WTC11 (cell line): ENCODE results near the gene KCNMA1. TPM values are rescaled to one million over a fixed set of nuclear protein-coding genes. Genes with fewer than 3 reads are reported as not detected.

Experiments used
- ATAC-seq: fragments of 200-7000 bp; cut with Tn5 transposase; 2 replicates; pipeline ENCODE4 v1.10.0; 2021; ENCODE audit warnings: mild to moderate bottlenecking, moderate library complexity
- CTCF ChIA-PET: fragments of 300-600 bp; sonication (Branson Sonifier 250); formaldehyde crosslinking; loops from one replicate; lab custom pipeline; 2021; ENCODE audit warnings: antibody characterized with exemption; lab: Charles Lee
- POLR2A ChIA-PET: fragments of 350-600 bp; sonication (Branson Sonifier 250); formaldehyde crosslinking; loops from one replicate; lab custom pipeline; 2021; ENCODE audit warnings: antibody characterized with exemption; lab: Charles Lee
- DNase-seq: peaks from one replicate; pipeline ENCODE4 v3.0.0; 2021; ENCODE audit warnings: low spot score
- H3K27ac Mint-ChIP-seq: 2 replicates; pipeline ENCODE4 v1.8.0; 2021; ENCODE audit warnings: mixed read lengths
- H3K27me3 Mint-ChIP-seq: 2 replicates; pipeline ENCODE4 v1.8.0; 2021; ENCODE audit warnings: low read depth, mild to moderate bottlenecking, moderate library complexity, mixed read lengths
- H3K36me3 Mint-ChIP-seq: 2 replicates; pipeline ENCODE4 v1.8.0; 2021; ENCODE audit warnings: mixed read lengths
- H3K4me1 Mint-ChIP-seq: 2 replicates; pipeline ENCODE4 v1.8.0; 2022; ENCODE audit warnings: mixed read lengths
- H3K4me3 Mint-ChIP-seq: 2 replicates; pipeline ENCODE4 v1.8.0; 2021; ENCODE audit warnings: mild to moderate bottlenecking, moderate library complexity, mixed read lengths
- H3K9me3 Mint-ChIP-seq: 2 replicates; pipeline ENCODE4 v1.8.0; 2021; ENCODE audit warnings: mixed read lengths
- EMX1 ChIP-seq: fragments of 250-450 bp; sonication (Bioruptor Pico); IDR thresholded peaks from 2 replicates; pipeline ENCODE4 v1.8.0; 2021; ENCODE audit warnings: mild to moderate bottlenecking
- KAT7 ChIP-seq: sonication (generic); formaldehyde crosslinking; IDR thresholded peaks from 2 replicates; pipeline ENCODE4 v1.8.1; 2023; ENCODE audit warnings: missing genetic modification reagents, mild to moderate bottlenecking, borderline replicate concordance
- NFE2L1 ChIP-seq: sonication (generic); formaldehyde crosslinking; IDR thresholded peaks from 2 replicates; pipeline ENCODE4 v1.8.1; 2023; ENCODE audit warnings: missing genetic modification reagents
- RORB ChIP-seq: fragments of 250-450 bp; sonication (Bioruptor Pico); IDR thresholded peaks from 2 replicates; pipeline ENCODE4 v1.9.0; 2021; ENCODE audit warnings: mild to moderate bottlenecking
- SMAD3 ChIP-seq: sonication (generic); formaldehyde crosslinking; IDR thresholded peaks from 2 replicates; pipeline ENCODE4 v1.8.0; 2022; ENCODE audit warnings: missing genetic modification reagents, mild to moderate bottlenecking, borderline replicate concordance
- SMAD4 ChIP-seq: sonication (generic); formaldehyde crosslinking; IDR thresholded peaks from 2 replicates; pipeline ENCODE4 v1.8.0; 2022; ENCODE audit warnings: mild to moderate bottlenecking, missing genetic modification reagents
- TEAD1 ChIP-seq: sonication (generic); formaldehyde crosslinking; IDR thresholded peaks from 2 replicates; pipeline ENCODE4 v1.8.0; 2022; ENCODE audit warnings: mild to moderate bottlenecking, missing genetic modification reagents
- TP53 ChIP-seq: sonication (generic); formaldehyde crosslinking; IDR thresholded peaks from 2 replicates; pipeline ENCODE4 v1.8.1; 2023; ENCODE audit warnings: mild to moderate bottlenecking, missing genetic modification reagents
- ZNF219 ChIP-seq: sonication (generic); formaldehyde crosslinking; IDR thresholded peaks from 2 replicates; pipeline ENCODE4 v1.8.0; 2023; ENCODE audit warnings: missing genetic modification reagents, mild to moderate bottlenecking, borderline replicate concordance
- ZNF232 ChIP-seq: sonication (generic); formaldehyde crosslinking; IDR thresholded peaks from 2 replicates; pipeline ENCODE4 v1.8.0; 2022; ENCODE audit warnings: mild to moderate bottlenecking, missing genetic modification reagents
- ZNF263 ChIP-seq: sonication (generic); formaldehyde crosslinking; IDR thresholded peaks from 2 replicates; pipeline ENCODE4 v1.8.1; 2022; ENCODE audit warnings: low read depth, mild to moderate bottlenecking, moderate library complexity, missing genetic modification reagents
- ZNF317 ChIP-seq: sonication (generic); formaldehyde crosslinking; IDR thresholded peaks from 2 replicates; pipeline ENCODE4 v1.8.1; 2023; ENCODE audit warnings: low read depth, mild to moderate bottlenecking, moderate library complexity, missing genetic modification reagents, borderline replicate concordance
- ZNF423 ChIP-seq: fragments of 250-450 bp; sonication (Bioruptor Pico); IDR thresholded peaks from 2 replicates; pipeline ENCODE4 v2.1.2; 2022; ENCODE audit warnings: mild to moderate bottlenecking, moderate library complexity
- total RNA-seq: library from RNA; stranded (reverse); gene quantifications from 3 replicates; pipeline ENCODE4 v1.2.3, GENCODE V29; 2021
- TF ChIP-seq, protein P1 (sequence below): fragments of 250-450 bp; sonication (Bioruptor Pico); IDR thresholded peaks from 2 replicates; pipeline ENCODE4 v2.1.2; 2022; ENCODE audit warnings: mild to moderate bottlenecking, moderate library complexity
- TF ChIP-seq, protein P2 (sequence below): sonication (generic); formaldehyde crosslinking; IDR thresholded peaks from 2 replicates; pipeline ENCODE4 v1.8.1; 2022; ENCODE audit warnings: low read depth, mild to moderate bottlenecking, moderate library complexity, missing genetic modification reagents, borderline replicate concordance
- TF ChIP-seq, protein P3 (sequence below): fragments of 200-600 bp; IDR thresholded peaks from 2 replicates; pipeline ENCODE4 v1.8.0; 2022; ENCODE audit warnings: antibody characterized with exemption
- TF ChIP-seq, protein P4 (sequence below): sonication (generic); formaldehyde crosslinking; IDR thresholded peaks from 2 replicates; pipeline ENCODE4 v1.8.1; 2023; ENCODE audit warnings: mild to moderate bottlenecking, moderate library complexity, missing genetic modification reagents
- TF ChIP-seq, protein P5 (sequence below): sonication (generic); formaldehyde crosslinking; IDR thresholded peaks from 2 replicates; pipeline ENCODE4 v1.8.0; 2023; ENCODE audit warnings: missing genetic modification reagents, mild to moderate bottlenecking, borderline replicate concordance
- TF ChIP-seq, protein P6 (sequence below): sonication (generic); formaldehyde crosslinking; IDR thresholded peaks from 2 replicates; pipeline ENCODE4 v1.8.0; 2022; ENCODE audit warnings: mild to moderate bottlenecking, missing genetic modification reagents

Gene KCNMA1
- total RNA-seq, 1 experiment from 2014 or later: 7.3 TPM

DNA sequence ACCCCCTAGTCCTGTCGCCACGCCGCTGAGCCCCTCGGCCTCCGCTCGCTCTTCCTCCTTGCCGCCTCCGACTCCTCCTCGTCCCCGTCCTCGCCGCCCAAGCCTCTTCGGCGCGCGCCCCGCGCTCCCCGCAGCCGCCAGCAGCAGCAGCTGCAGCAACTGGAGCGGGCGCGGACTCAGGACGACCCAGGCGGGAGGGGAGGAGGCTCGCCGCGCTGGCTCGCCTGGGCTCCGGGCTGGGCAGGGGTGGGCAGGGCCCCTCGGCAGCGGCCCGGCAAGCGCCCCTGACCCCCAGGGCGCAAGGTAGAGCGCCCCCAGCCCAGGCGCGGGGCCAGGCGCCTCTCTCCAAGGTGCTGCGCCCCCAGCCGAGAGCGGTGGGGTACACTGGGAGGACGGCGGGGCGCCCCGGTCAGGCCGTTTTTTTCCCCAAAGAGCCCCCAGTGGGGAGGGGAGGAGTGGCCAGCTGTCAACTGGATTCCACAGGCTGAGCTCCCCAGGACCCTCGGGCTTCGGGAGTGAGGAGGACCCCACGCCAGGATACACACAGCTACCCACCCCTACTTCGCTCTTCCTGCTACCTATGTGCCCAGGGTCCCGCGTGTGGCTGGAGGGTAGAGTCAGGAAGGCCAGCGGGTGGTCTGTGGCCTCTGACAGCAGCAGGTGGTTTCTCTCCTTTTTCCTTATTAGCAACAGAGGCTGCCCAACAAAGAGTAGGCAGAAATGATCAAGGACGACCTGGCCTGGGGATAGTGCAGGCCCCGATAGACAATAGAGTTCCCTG lies 903 bp upstream of the KCNMA1 start (continued):
- TF ChIP-seq, protein P1, sequence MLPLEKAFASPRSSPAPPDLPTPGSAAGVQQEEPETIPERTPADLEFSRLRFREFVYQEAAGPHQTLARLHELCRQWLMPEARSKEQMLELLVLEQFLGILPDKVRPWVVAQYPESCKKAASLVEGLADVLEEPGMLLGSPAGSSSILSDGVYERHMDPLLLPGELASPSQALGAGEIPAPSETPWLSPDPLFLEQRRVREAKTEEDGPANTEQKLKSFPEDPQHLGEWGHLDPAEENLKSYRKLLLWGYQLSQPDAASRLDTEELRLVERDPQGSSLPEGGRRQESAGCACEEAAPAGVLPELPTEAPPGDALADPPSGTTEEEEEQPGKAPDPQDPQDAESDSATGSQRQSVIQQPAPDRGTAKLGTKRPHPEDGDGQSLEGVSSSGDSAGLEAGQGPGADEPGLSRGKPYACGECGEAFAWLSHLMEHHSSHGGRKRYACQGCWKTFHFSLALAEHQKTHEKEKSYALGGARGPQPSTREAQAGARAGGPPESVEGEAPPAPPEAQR (CRISPR knock-in tag): no peak
- TF ChIP-seq ZNF263: peak; percentile 87
- TF ChIP-seq ZNF317 (CRISPR knock-in tag): no peak
- TF ChIP-seq, protein P2, sequence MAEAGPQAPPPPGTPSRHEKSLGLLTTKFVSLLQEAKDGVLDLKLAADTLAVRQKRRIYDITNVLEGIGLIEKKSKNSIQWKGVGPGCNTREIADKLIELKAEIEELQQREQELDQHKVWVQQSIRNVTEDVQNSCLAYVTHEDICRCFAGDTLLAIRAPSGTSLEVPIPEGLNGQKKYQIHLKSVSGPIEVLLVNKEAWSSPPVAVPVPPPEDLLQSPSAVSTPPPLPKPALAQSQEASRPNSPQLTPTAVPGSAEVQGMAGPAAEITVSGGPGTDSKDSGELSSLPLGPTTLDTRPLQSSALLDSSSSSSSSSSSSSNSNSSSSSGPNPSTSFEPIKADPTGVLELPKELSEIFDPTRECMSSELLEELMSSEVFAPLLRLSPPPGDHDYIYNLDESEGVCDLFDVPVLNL (CRISPR knock-in tag): no peak
- no peak for TF ChIP-seq RORB (CRISPR knock-in tag)
- TF ChIP-seq, protein P3, sequence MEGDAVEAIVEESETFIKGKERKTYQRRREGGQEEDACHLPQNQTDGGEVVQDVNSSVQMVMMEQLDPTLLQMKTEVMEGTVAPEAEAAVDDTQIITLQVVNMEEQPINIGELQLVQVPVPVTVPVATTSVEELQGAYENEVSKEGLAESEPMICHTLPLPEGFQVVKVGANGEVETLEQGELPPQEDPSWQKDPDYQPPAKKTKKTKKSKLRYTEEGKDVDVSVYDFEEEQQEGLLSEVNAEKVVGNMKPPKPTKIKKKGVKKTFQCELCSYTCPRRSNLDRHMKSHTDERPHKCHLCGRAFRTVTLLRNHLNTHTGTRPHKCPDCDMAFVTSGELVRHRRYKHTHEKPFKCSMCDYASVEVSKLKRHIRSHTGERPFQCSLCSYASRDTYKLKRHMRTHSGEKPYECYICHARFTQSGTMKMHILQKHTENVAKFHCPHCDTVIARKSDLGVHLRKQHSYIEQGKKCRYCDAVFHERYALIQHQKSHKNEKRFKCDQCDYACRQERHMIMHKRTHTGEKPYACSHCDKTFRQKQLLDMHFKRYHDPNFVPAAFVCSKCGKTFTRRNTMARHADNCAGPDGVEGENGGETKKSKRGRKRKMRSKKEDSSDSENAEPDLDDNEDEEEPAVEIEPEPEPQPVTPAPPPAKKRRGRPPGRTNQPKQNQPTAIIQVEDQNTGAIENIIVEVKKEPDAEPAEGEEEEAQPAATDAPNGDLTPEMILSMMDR: no peak
- TF ChIP-seq KAT7: 0 out of 2 replicates have a peak, but pooled peaks have one; percentile 16
- TF ChIP-seq SMAD3 (CRISPR knock-in tag): no peak
- TF ChIP-seq, protein P4, sequence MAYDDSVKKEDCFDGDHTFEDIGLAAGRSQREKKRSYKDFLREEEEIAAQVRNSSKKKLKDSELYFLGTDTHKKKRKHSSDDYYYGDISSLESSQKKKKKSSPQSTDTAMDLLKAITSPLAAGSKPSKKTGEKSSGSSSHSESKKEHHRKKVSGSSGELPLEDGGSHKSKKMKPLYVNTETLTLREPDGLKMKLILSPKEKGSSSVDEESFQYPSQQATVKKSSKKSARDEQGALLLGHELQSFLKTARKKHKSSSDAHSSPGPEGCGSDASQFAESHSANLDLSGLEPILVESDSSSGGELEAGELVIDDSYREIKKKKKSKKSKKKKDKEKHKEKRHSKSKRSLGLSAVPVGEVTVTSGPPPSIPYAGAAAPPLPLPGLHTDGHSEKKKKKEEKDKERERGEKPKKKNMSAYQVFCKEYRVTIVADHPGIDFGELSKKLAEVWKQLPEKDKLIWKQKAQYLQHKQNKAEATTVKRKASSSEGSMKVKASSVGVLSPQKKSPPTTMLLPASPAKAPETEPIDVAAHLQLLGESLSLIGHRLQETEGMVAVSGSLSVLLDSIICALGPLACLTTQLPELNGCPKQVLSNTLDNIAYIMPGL (CRISPR knock-in tag): peak; percentile 95

DNA sequence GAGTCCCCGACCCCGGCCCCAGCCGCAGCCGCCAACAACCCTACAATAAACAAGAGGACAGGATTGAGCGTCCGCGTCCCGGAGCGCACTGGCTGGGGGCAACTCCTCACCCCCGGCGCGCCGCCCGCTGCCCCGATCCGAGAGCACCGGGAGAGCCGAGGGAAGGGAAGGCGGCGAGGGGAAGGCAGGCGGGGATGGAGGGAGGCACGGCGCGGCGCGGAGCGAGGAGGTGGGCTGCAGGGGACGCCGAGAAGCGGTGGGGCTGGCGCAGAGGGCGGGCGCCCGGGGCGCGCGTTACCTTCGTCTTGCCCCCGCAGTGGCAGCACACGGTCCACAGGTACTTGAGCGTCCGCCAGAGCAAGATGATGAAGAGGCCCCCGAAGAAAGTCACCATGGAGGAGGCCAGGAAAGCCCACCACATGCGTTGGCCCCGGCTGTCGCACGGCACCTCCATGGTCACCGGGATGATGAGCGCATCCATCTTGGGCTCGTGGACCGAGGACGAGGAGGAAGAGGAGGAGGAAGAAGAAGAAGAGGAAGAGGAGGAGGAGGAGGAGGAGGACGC lies 559 bp downstream of the KCNMA1 start:
- H3K27me3 Mint-ChIP-seq: peaks cover 79% of the 10 kb centered on the region
- CTCF ChIA-PET: interaction anchor here (1.0 to 6.5 kb wide), 9 partner anchors 10 to 472 kb away, joined by 4 to 50 read pairs (median 9); no protein-coding TSS in a partner anchor
- DNase-seq: peak; percentile 45
- TF ChIP-seq ZNF423 (CRISPR knock-in tag) (peak; percentile 33; the same call in 1 of the 2 replicates), SMAD4 (0 out of 2 replicates have a peak, but pooled peaks have one; percentile 33), TEAD1 (CRISPR knock-in tag) (peak; percentile 8; the same call in 1 of the 2 replicates), TP53 (CRISPR knock-in tag) (0 out of 2 replicates have a peak, but pooled peaks have one; percentile 51), ZNF232 (no peak), EMX1 (CRISPR knock-in tag) (no peak), NFE2L1 (no peak), ZNF219 (CRISPR knock-in tag) (0 out of 2 replicates have a peak, but pooled peaks have one; percentile 50)
- TF ChIP-seq, protein P5, sequence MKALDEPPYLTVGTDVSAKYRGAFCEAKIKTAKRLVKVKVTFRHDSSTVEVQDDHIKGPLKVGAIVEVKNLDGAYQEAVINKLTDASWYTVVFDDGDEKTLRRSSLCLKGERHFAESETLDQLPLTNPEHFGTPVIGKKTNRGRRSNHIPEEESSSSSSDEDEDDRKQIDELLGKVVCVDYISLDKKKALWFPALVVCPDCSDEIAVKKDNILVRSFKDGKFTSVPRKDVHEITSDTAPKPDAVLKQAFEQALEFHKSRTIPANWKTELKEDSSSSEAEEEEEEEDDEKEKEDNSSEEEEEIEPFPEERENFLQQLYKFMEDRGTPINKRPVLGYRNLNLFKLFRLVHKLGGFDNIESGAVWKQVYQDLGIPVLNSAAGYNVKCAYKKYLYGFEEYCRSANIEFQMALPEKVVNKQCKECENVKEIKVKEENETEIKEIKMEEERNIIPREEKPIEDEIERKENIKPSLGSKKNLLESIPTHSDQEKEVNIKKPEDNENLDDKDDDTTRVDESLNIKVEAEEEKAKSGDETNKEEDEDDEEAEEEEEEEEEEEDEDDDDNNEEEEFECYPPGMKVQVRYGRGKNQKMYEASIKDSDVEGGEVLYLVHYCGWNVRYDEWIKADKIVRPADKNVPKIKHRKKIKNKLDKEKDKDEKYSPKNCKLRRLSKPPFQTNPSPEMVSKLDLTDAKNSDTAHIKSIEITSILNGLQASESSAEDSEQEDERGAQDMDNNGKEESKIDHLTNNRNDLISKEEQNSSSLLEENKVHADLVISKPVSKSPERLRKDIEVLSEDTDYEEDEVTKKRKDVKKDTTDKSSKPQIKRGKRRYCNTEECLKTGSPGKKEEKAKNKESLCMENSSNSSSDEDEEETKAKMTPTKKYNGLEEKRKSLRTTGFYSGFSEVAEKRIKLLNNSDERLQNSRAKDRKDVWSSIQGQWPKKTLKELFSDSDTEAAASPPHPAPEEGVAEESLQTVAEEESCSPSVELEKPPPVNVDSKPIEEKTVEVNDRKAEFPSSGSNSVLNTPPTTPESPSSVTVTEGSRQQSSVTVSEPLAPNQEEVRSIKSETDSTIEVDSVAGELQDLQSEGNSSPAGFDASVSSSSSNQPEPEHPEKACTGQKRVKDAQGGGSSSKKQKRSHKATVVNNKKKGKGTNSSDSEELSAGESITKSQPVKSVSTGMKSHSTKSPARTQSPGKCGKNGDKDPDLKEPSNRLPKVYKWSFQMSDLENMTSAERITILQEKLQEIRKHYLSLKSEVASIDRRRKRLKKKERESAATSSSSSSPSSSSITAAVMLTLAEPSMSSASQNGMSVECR (CRISPR knock-in tag): 0 out of 2 replicates have a peak, but pooled peaks have one; percentile 36
- TF ChIP-seq, protein P4 (CRISPR knock-in tag): peak; percentile 54
- TF ChIP-seq, protein P6, sequence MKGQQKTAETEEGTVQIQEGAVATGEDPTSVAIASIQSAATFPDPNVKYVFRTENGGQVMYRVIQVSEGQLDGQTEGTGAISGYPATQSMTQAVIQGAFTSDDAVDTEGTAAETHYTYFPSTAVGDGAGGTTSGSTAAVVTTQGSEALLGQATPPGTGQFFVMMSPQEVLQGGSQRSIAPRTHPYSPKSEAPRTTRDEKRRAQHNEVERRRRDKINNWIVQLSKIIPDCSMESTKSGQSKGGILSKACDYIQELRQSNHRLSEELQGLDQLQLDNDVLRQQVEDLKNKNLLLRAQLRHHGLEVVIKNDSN (CRISPR knock-in tag): no peak
- TF ChIP-seq, all 79 proteins: peak for 7
- POLR2A ChIA-PET: no interaction called here
- H3K9me3 Mint-ChIP-seq: no peaks in the 10 kb centered on the region
- peak; percentile 5; the same call in 1 of the 2 replicates for ATAC-seq
- peaks cover 28% of the 10 kb centered on the region for H3K4me1 Mint-ChIP-seq
- H3K36me3 Mint-ChIP-seq: no peaks in the 10 kb centered on the region
- no peak overlapping the region for H3K27ac Mint-ChIP-seq
- H3K4me3 Mint-ChIP-seq: peak overlapping the region; percentile 98
